Body of pancreas (tissue), 4 donors: ENCODE measurements around the gene LCLAT1. TPM values are rescaled to one million over a fixed set of nuclear protein-coding genes. Genes with fewer than 3 reads are reported as not detected.
A peak's percentile ranks its signal among the peaks of the same experiment; 100 is the strongest.

Experiments
- ATAC-seq: fragments of 150-250 bp; one replicate; pipeline ENCODE4 v1.9.1; 2016
- DNase-seq, 4 donors: peaks; one replicate each; pipeline ENCODE4 v3.0.0-alpha.2; 2019
- H3K27ac ChIP-seq, 4 donors: fragments of 200-600 bp; sonication (generic); 1 replicate in 3 of 4; 2 replicates in 1 of 4; pipeline versions ENCODE4 v1.5.1 to v1.6.1; 2016 to 2019; ENCODE audit warnings: mild to moderate bottlenecking in 1 of 4, mixed read lengths in 1 of 4, moderate library complexity in 1 of 4
- H3K27me3 ChIP-seq, 2 donors: fragments of 200-600 bp; sonication (generic); one replicate each; pipeline ENCODE4 v1.6.0; 2016; ENCODE audit warnings: mild to moderate bottlenecking in 1 of 2
- H3K36me3 ChIP-seq, 2 donors: fragments of 200-600 bp; sonication (generic); replicated peaks in 1 of 2; 2 replicates each; pipeline ENCODE4 v1.5.1; 2016; ENCODE audit warnings: low read depth in 2 of 2; ENCODE audit not compliant: insufficient read depth in 1 of 2
- H3K4me1 ChIP-seq: fragments of 200-600 bp; sonication (generic); one replicate; pipeline ENCODE4 v1.6.0; 2016
- H3K4me3 ChIP-seq, 2 donors: fragments of 200-600 bp; sonication (generic); 1 replicate in 1 of 2; 2 replicates in 1 of 2; pipeline ENCODE4 v1.5.1; 2016 to 2019
- H3K9me3 ChIP-seq, 3 donors: fragments of 200-600 bp; sonication (generic); 1 replicate in 2 of 3; 2 replicates in 1 of 3; pipeline ENCODE4 v1.5.1; 2016
- POLR2A ChIP-seq, 3 donors: fragments of 450-650 bp; IDR thresholded peaks; one replicate each; pipeline ENCODE4 v1.6.1; 2016; ENCODE audit warnings: antibody characterized with exemption in 3 of 3, mild to moderate bottlenecking in 2 of 3
- WGBS, 2 donors: methylation state at CpG; one replicate each; pipeline ENCODE4 v1.1.5; 2017; 5-methylcytosine and 5-hydroxymethylcytosine counted together
- intact Hi-C: fragments of 100-400 bp; cut with DNase I; formaldehyde crosslinking; loops from one replicate; pipeline ENCODE4 v1.15.1; 2023
- total RNA-seq, 2 donors: library from RNA; depleted of rRNA; stranded (reverse); fragments of >200 nt; gene quantifications; one replicate each; pipeline ENCODE4 v1.1.0, GENCODE V29; 2016
- TF ChIP-seq, protein P1 (sequence below), 7 experiments: fragments of 450-650 bp in 4 of 7; fragments of 200-600 bp in 3 of 7; sonication (generic) in 3 of 7; IDR thresholded peaks; one replicate each; pipeline ENCODE4 v1.5.1; 2016 to 2019; ENCODE audit warnings: antibody characterized with exemption in 7 of 7

Gene LCLAT1
- total RNA-seq, 2 donors from 2014 or later: 13.7 to 19.4 TPM

DNA sequence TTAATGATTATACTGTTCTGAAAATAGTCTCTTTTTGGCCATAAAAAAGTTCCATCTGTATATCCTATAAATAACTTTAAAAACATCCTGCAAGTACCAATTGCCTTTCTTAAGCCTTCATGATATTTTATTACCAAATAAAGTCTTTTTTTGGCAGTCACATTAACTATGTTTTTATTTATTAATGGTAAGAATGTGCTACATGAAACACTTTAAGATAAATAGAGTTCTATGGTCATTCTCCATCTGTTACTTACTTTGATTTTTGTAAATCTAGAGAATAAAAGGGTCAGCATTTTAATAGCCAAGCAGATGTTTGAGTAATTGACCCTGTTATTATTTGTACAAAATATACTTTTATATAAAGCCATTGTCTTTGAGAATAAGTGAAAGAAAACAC, 52.6 kb downstream of the LCLAT1 start:
- Histone ChIP-seq H3K4me1 (no peaks in the 10 kb centered on the region), H3K4me3 (no peak overlapping the region), H3K9me3 (no peaks in the 10 kb centered on the region), H3K36me3 (no peaks in the 10 kb centered on the region), H3K27me3 (no peaks in the 10 kb centered on the region), H3K27ac (no peak overlapping the region)
- intact Hi-C loops: no loop called here
- TF ChIP-seq, protein P1, sequence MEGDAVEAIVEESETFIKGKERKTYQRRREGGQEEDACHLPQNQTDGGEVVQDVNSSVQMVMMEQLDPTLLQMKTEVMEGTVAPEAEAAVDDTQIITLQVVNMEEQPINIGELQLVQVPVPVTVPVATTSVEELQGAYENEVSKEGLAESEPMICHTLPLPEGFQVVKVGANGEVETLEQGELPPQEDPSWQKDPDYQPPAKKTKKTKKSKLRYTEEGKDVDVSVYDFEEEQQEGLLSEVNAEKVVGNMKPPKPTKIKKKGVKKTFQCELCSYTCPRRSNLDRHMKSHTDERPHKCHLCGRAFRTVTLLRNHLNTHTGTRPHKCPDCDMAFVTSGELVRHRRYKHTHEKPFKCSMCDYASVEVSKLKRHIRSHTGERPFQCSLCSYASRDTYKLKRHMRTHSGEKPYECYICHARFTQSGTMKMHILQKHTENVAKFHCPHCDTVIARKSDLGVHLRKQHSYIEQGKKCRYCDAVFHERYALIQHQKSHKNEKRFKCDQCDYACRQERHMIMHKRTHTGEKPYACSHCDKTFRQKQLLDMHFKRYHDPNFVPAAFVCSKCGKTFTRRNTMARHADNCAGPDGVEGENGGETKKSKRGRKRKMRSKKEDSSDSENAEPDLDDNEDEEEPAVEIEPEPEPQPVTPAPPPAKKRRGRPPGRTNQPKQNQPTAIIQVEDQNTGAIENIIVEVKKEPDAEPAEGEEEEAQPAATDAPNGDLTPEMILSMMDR (IDR thresholded peaks at IDR 0.05): no peak
- TF ChIP-seq POLR2A (IDR thresholded peaks at IDR 0.05): no peak
- ATAC-seq (no peak), DNase-seq (no peak)

DNA sequence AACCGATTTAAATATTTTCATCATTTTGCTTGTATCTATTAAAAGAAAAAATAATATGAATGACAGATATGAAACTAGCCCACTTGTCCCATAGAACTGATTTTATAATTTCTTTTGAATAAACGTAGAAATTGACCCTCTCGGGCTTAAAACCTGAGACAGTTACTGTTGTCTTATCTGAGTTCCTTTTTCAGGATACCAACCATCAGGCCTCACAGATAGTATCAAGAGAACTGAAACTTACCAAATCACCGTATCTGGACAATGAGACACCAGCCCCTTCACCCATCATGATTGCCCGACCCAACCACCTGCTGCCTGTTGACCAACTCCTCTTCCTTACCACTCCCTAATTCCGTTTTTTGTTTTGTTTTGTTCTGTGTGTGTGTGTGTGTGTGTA, 53.7 kb downstream of the LCLAT1 start:
- ATAC-seq: no peak
- Histone ChIP-seq H3K27ac (no peak overlapping the region), H3K4me1 (no peaks in the 10 kb centered on the region), H3K36me3 (no peaks in the 10 kb centered on the region), H3K9me3 (no peaks in the 10 kb centered on the region), H3K4me3 (no peak overlapping the region), H3K27me3 (no peaks in the 10 kb centered on the region)
- DNase-seq: no peak
- intact Hi-C loops: no loop called here
- TF ChIP-seq POLR2A (IDR thresholded peaks at IDR 0.05): no peak
- TF ChIP-seq, protein P1 (IDR thresholded peaks at IDR 0.05): no peak
- 93 to 98% methylated on average over 6 of the region's 6 CpGs for WGBS, 2 donors

DNA sequence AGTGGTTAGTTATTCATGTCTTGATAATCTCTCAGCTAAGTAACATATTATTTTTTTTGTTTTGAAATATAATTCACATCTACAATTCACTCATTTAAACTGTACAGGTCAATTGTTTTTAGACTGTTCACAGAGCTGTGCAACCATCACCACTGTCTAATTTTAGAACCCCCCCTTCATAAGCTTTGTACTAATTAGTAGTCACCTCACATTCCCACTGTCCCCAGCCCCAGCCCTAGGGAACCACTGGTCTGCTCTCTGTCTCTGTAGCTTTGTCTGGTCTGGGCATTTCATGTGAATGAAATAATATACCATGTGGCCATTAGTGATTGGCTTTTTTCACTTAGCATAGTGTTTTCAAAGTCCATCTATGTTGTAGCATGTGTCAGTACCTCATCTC, 55.3 kb downstream of the LCLAT1 start:
- no peak overlapping the region for H3K4me3 ChIP-seq
- TF ChIP-seq POLR2A (IDR thresholded peaks at IDR 0.05): no peak
- TF ChIP-seq, protein P1 (IDR thresholded peaks at IDR 0.05): no peak
- DNase-seq: no peak
- H3K27me3 ChIP-seq: no peaks in the 10 kb centered on the region
- H3K9me3 ChIP-seq: no peaks in the 10 kb centered on the region
- no peaks in the 10 kb centered on the region for H3K36me3 ChIP-seq
- H3K27ac ChIP-seq: no peak overlapping the region
- no peak for ATAC-seq
- H3K4me1 ChIP-seq: no peaks in the 10 kb centered on the region
- intact Hi-C loops: no loop called here

DNA sequence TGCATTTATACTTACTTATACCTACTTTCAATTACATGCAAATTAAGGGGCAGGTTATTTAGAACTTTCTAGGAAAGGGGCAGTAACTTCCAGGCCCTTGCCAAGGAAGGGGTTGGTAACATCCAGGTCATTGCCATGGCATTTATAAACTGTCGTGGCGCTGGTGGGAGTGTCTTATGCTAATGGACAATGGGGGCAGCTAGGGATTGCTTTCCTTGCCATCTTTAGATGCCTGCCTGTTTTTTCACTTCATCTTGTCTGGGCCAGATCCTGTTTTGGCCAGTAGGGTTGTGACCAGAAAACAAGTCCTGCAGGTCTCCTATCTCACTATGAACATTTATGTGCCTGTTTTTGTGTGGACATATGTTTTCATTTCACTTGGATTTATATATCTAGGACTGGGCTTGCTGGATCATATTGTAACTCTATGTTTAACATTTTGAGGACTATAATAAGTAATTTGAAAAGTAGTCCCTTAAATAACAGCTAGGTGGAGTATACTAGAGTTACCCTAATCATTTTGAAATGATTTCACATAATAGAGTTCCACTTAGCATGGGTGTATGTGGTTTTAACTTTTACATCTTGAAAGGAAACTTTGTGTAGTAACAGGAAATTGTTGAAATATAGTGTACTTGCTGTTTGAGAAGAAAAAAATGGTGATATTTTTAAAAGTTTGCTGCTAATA, 56.1 kb downstream of the LCLAT1 start:
- WGBS, 2 donors: 96 to 100% methylated on average over 2 of the region's 2 CpGs
- H3K4me3 ChIP-seq: no peak overlapping the region
- no peak for ATAC-seq
- H3K4me1 ChIP-seq: no peaks in the 10 kb centered on the region
- TF ChIP-seq, protein P1 (IDR thresholded peaks at IDR 0.05): peak in 4 of 7 experiments; percentile 8 to 17 (median 14)
- TF ChIP-seq POLR2A (IDR thresholded peaks at IDR 0.05): no peak
- no peaks in the 10 kb centered on the region for H3K9me3 ChIP-seq
- no peak overlapping the region for H3K27ac ChIP-seq
- intact Hi-C loops: no loop called here
- H3K27me3 ChIP-seq: no peaks in the 10 kb centered on the region
- DNase-seq: no peak
- no peaks in the 10 kb centered on the region for H3K36me3 ChIP-seq

DNA sequence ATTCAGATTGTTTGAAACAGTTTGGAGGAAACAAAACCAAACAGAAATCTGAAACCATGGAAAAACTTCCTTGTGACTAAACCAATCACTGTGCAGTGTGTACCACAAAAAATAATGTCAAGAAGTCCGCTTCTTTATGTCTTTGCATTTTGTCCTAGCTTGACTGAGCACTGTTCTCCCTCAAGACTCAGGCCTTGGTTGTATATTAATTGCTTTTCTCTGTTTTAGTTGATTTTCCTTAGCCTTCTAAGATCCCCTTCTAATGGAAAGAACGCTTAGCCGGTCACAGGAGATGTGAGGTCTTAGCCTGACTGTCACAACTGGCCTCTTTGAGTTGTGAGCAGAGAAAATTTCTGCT, 56.6 kb downstream of the LCLAT1 start:
- Histone ChIP-seq H3K9me3 (no peaks in the 10 kb centered on the region), H3K4me3 (no peak overlapping the region), H3K27me3 (no peaks in the 10 kb centered on the region), H3K36me3 (no peaks in the 10 kb centered on the region), H3K27ac (no peak overlapping the region), H3K4me1 (no peaks in the 10 kb centered on the region)
- ATAC-seq (no peak), DNase-seq (no peak)
- intact Hi-C loops: no loop called here
- no peak for TF ChIP-seq POLR2A (IDR thresholded peaks at IDR 0.05)
- TF ChIP-seq, protein P1 (IDR thresholded peaks at IDR 0.05): no peak
- 89 to 95% methylated on average over 3 of the region's 3 CpGs for WGBS, 2 donors
